Neural progenitor cell (in vitro differentiated cells): Measurements from ENCODE around the gene MED1.

Experiments used
- EZH2 ChIP-seq: fragments of 200-600 bp; sonication (generic); IDR thresholded peaks from 2 replicates; pipeline ENCODE4 v1.6.1; 2017; ENCODE audit warnings: antibody characterized with exemption, mild to moderate bottlenecking, moderate library complexity
- TF ChIP-seq, protein P1 (sequence below): fragments of 200-600 bp; sonication (generic); IDR thresholded peaks from 2 replicates; pipeline ENCODE4 v1.5.1; 2017; ENCODE audit warnings: antibody characterized with exemption, mild to moderate bottlenecking

DNA sequence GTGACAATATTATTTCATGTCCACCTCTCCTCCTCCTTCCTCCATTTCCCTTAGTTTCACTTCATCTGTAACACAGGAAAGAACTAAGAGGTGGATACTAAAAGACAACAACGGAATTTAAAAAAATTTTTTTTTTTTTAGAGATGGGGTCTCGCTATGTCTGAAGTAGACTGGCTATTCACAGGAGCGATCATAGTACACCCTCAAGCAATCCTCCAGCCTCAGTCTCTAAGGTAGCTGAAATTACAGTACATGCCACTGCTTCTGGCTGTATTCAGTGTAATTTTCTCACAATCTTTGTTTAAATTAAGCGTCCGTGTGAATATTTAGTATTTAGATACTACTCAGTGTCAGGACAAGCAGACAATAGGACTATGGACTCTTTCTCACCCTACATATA, 85.2 kb downstream of the MED1 start:
- TF ChIP-seq, protein P1, sequence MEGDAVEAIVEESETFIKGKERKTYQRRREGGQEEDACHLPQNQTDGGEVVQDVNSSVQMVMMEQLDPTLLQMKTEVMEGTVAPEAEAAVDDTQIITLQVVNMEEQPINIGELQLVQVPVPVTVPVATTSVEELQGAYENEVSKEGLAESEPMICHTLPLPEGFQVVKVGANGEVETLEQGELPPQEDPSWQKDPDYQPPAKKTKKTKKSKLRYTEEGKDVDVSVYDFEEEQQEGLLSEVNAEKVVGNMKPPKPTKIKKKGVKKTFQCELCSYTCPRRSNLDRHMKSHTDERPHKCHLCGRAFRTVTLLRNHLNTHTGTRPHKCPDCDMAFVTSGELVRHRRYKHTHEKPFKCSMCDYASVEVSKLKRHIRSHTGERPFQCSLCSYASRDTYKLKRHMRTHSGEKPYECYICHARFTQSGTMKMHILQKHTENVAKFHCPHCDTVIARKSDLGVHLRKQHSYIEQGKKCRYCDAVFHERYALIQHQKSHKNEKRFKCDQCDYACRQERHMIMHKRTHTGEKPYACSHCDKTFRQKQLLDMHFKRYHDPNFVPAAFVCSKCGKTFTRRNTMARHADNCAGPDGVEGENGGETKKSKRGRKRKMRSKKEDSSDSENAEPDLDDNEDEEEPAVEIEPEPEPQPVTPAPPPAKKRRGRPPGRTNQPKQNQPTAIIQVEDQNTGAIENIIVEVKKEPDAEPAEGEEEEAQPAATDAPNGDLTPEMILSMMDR: no peak
- no peak for TF ChIP-seq EZH2
